HG03060 (cell line): ENCODE measurements around the gene ARHGEF26.

ENCODE experiments used
- ATAC-seq: cut with Tn5 transposase; IDR thresholded peaks from one replicate; pipeline ENCODE4 v1.9.1; 2021; ENCODE audit warnings: low read depth, moderate number of reproducible peaks; ENCODE audit not compliant: unreplicated experiment

Gene ARHGEF26

GRCh38 chr3:154243353-154243752, 122.2 kb downstream of the ARHGEF26 start:
- ATAC-seq = no peak

- no peak for ATAC-seq
These were observed 123.5 kb downstream of the ARHGEF26 start for GRCh38 chr3:154244644-154245043.

GRCh38 chr3:154247806-154248415, 126.7 kb downstream of the ARHGEF26 start:
- ATAC-seq = no peak

- no peak for ATAC-seq
These were observed 129.1 kb downstream of the ARHGEF26 start for GRCh38 chr3:154250291-154250690.

- no peak for ATAC-seq
These were observed 130.4 kb downstream of the ARHGEF26 start for GRCh38 chr3:154251610-154252009.

GRCh38 chr3:154252759-154253638, 131.8 kb downstream of the ARHGEF26 start:
- ATAC-seq = peak; percentile 89

- ATAC-seq = no peak
These were observed 133.3 kb downstream of the ARHGEF26 start for GRCh38 chr3:154254527-154254926.

- no peak for ATAC-seq
These were observed 152.2 kb downstream of the ARHGEF26 start for GRCh38 chr3:154273381-154273780.

GRCh38 chr3:154274348-154274747, 153.2 kb downstream of the ARHGEF26 start:
- no peak for ATAC-seq

- no peak for ATAC-seq
These were observed 154.1 kb downstream of the ARHGEF26 start for GRCh38 chr3:154275292-154275691.

GRCh38 chr3:154275965-154276364, 154.8 kb downstream of the ARHGEF26 start:
- ATAC-seq = no peak

GRCh38 chr3:154280161-154280560, 159.0 kb downstream of the ARHGEF26 start:
- no peak for ATAC-seq

GRCh38 chr3:154285221-154285620, 164.0 kb downstream of the ARHGEF26 start:
- ATAC-seq = peak; percentile 75

GRCh38 chr3:154290187-154290586, 169.0 kb downstream of the ARHGEF26 start:
- ATAC-seq = no peak

- ATAC-seq = no peak
These were observed 172.8 kb downstream of the ARHGEF26 start for GRCh38 chr3:154294016-154294415.

- no peak for ATAC-seq
These were observed 180.4 kb downstream of the ARHGEF26 start for GRCh38 chr3:154301561-154301960.

GRCh38 chr3:154304116-154304786, 183.1 kb downstream of the ARHGEF26 start:
- no peak for ATAC-seq

- ATAC-seq = no peak
These were observed 183.7 kb downstream of the ARHGEF26 start for GRCh38 chr3:154304936-154305335.

GRCh38 chr3:154307363-154307762, 186.2 kb downstream of the ARHGEF26 start:
- ATAC-seq = no peak
